Sigmoid colon (tissue), 7 donors: ENCODE results near the gene PUS3. TPM values are rescaled to one million over a fixed set of nuclear protein-coding genes. Genes with fewer than 3 reads are reported as not detected.

Source experiments
- DNase-seq: peaks from one replicate; pipeline ENCODE4 v3.0.0-alpha.2; 2019
- H3K27ac ChIP-seq, 4 donors: fragments of 200-600 bp; sonication (generic); one replicate each; pipeline ENCODE4 v1.5.1; 2016 to 2019; ENCODE audit warnings: mild to moderate bottlenecking in 1 of 4
- H3K27me3 ChIP-seq, 3 donors: fragments of 200-600 bp; sonication (generic); one replicate each; pipeline ENCODE4 v1.5.1; 2019; ENCODE audit warnings: mild to moderate bottlenecking in 1 of 3
- H3K36me3 ChIP-seq, 4 donors: fragments of 200-600 bp; sonication (generic); one replicate each; pipeline ENCODE4 v1.5.1; 2016 to 2019
- H3K4me1 ChIP-seq, 4 donors: fragments of 200-600 bp; sonication (generic); one replicate each; pipeline ENCODE4 v1.5.1; 2017 to 2019
- H3K4me3 ChIP-seq, 4 donors: fragments of 200-600 bp; sonication (generic); one replicate each; pipeline ENCODE4 v1.5.1; 2017 to 2019; ENCODE audit warnings: mild to moderate bottlenecking in 2 of 4, moderate library complexity in 1 of 4
- H3K9me3 ChIP-seq, 4 donors: fragments of 200-600 bp in 3 of 4; sonication (generic) in 3 of 4; one replicate each; pipeline versions ENCODE4 v1.5.1 to v1.6.1; 2013 to 2019
- CTCF ChIP-seq, 4 experiments: fragments of 450-650 bp in 3 of 4; fragments of 200-600 bp in 1 of 4; IDR thresholded peaks; one replicate each; pipeline ENCODE4 v1.5.1; 2016 to 2019; ENCODE audit warnings: antibody characterized with exemption in 4 of 4, mild to moderate bottlenecking in 3 of 4, moderate library complexity in 2 of 4
- EP300 ChIP-seq, 4 donors: sonication (generic); formaldehyde crosslinking; IDR thresholded peaks; one replicate each; pipeline ENCODE4 v1.6.1; 2017; ENCODE audit warnings: antibody characterized with exemption in 4 of 4
- POLR2A ChIP-seq, 2 donors: fragments of 450-650 bp; IDR thresholded peaks; one replicate each; pipeline ENCODE4 v1.6.1; 2016; ENCODE audit warnings: antibody characterized with exemption in 2 of 2, mild to moderate bottlenecking in 2 of 2, moderate library complexity in 2 of 2
- POLR2AphosphoS5 ChIP-seq, 4 donors: sonication (generic); formaldehyde crosslinking; IDR thresholded peaks; one replicate each; pipeline ENCODE4 v1.6.1; 2017; ENCODE audit warnings: antibody characterized with exemption in 4 of 4
- WGBS, 2 donors: extraction: QIAGEN DNeasy Blood & Tissue Kit; methylation state at CpG; one replicate each; pipeline ENCODE4 v1.1.7; 2013; 5-methylcytosine and 5-hydroxymethylcytosine counted together
- intact Hi-C: fragments of 100-400 bp; cut with DNase I; formaldehyde crosslinking; loops from one replicate; pipeline ENCODE4 v1.15.1; 2023
- polyA plus RNA-seq, 3 donors: library from polyadenylated mRNA; stranded (reverse); fragments of 200-250 nt; gene quantifications; one replicate each; pipeline ENCODE4 v1.2.3, GENCODE V29; 2013
- total RNA-seq, 4 donors: library from RNA; depleted of rRNA; stranded (reverse); fragments of >200 nt; gene quantifications; one replicate each; pipeline ENCODE4 v1.1.0, GENCODE V29; 2016
- donor health status: healthy with polysubstance abuse.
- donor health status: Bipolar disorder and iron deficiency.
- donor health status: healthy.

Gene PUS3
- total and polyA plus RNA-seq, 7 donors, result 6.4 to 21.6 (median 9.2) TPM

GRCh38 chr11:125924384-125925007 is 21.5 kb upstream of the PUS3 start:
- intact Hi-C loops, result loop anchor here (5.0 kb wide), 1 partner anchor 138 kb away; the partner anchor contains the start of gene CDON
- Histone ChIP-seq H3K4me1 (peaks cover 0 to 9% (median 4%) of the 10 kb centered on the region in 4 donors), H3K27ac (no peak overlapping the region), H3K4me3 (no peak overlapping the region), H3K27me3 (no peaks in the 10 kb centered on the region), H3K9me3 (no peaks in the 10 kb centered on the region), H3K36me3 (no peaks in the 10 kb centered on the region)
- no peak for DNase-seq
- TF ChIP-seq CTCF (IDR thresholded peaks at IDR 0.05), result no peak
- no peak for TF ChIP-seq EP300 (IDR thresholded peaks at IDR 0.05)
- no peak for TF ChIP-seq POLR2A (IDR thresholded peaks at IDR 0.05)
- no peak for TF ChIP-seq POLR2AphosphoS5 (IDR thresholded peaks at IDR 0.05)
- WGBS, 2 donors, result 65 to 84% methylated on average over 9 of the region's 9 CpGs

- H3K9me3 ChIP-seq, result no peaks in the 10 kb centered on the region
- 90 to 95% methylated on average over 8 of the region's 8 CpGs for WGBS, 2 donors
- no peak overlapping the region for H3K27ac ChIP-seq
- TF ChIP-seq POLR2A (IDR thresholded peaks at IDR 0.05) (no peak), EP300 (IDR thresholded peaks at IDR 0.05) (no peak), POLR2AphosphoS5 (IDR thresholded peaks at IDR 0.05) (no peak), CTCF (IDR thresholded peaks at IDR 0.05) (no peak)
- no peak overlapping the region for H3K4me3 ChIP-seq
- no peak for DNase-seq
- H3K27me3 ChIP-seq, result no peaks in the 10 kb centered on the region
- peaks cover 0 to 9% (median 4%) of the 10 kb centered on the region in 4 donors for H3K4me1 ChIP-seq
- H3K36me3 ChIP-seq, result no peaks in the 10 kb centered on the region
- intact Hi-C loops, result loop anchor here (1.0 to 5.0 kb wide), 2 partner anchors 139 to 271 kb away; partner anchors contain the start of gene CDON
Measured at GRCh38 chr11:125923633-125924032, 20.6 kb upstream of the PUS3 start.

- Histone ChIP-seq H3K4me1 (peaks cover 0 to 9% (median 4%) of the 10 kb centered on the region in 4 donors), H3K4me3 (no peak overlapping the region), H3K27ac (no peak overlapping the region), H3K36me3 (no peaks in the 10 kb centered on the region), H3K9me3 (no peaks in the 10 kb centered on the region), H3K27me3 (no peaks in the 10 kb centered on the region)
- WGBS, 2 donors, result 6 to 10% methylated on average over 8 of the region's 8 CpGs
- TF ChIP-seq CTCF (IDR thresholded peaks at IDR 0.05) (peak; percentile 70 to 82 (median 76)), EP300 (IDR thresholded peaks at IDR 0.05) (no peak), POLR2AphosphoS5 (IDR thresholded peaks at IDR 0.05) (peak in 1 of 4 donors; percentile 35), POLR2A (IDR thresholded peaks at IDR 0.05) (no peak)
- DNase-seq, result peak; percentile 79
- intact Hi-C loops, result loop anchor here (1.0 to 5.0 kb wide), 2 partner anchors 139 to 271 kb away; partner anchors contain the start of gene CDON
Measured at GRCh38 chr11:125923012-125923579, 20.1 kb upstream of the PUS3 start.

- 86 to 91% methylated on average over 3 of the region's 3 CpGs for WGBS, 2 donors
- Histone ChIP-seq H3K4me1 (peaks cover 0 to 9% (median 4%) of the 10 kb centered on the region in 4 donors), H3K4me3 (no peak overlapping the region), H3K36me3 (no peaks in the 10 kb centered on the region), H3K9me3 (no peaks in the 10 kb centered on the region), H3K27ac (no peak overlapping the region), H3K27me3 (no peaks in the 10 kb centered on the region)
- intact Hi-C loops, result loop anchor here (5.0 kb wide), 1 partner anchor 140 kb away; the partner anchor contains the start of gene CDON
- no peak for TF ChIP-seq POLR2AphosphoS5 (IDR thresholded peaks at IDR 0.05)
- TF ChIP-seq CTCF (IDR thresholded peaks at IDR 0.05), result no peak
- TF ChIP-seq EP300 (IDR thresholded peaks at IDR 0.05), result no peak
- no peak for TF ChIP-seq POLR2A (IDR thresholded peaks at IDR 0.05)
- DNase-seq, result no peak
Measured at GRCh38 chr11:125922156-125922555, 19.1 kb upstream of the PUS3 start.
